Calu3 (cell line): ENCODE results near the gene SOX12. TPM values are rescaled to one million over a fixed set of nuclear protein-coding genes. Genes with fewer than 3 reads are reported as not detected.
A peak's percentile ranks its signal among the peaks of the same experiment; 100 is the strongest.

Source experiments
- BruUV-seq: library from RNA; stranded (reverse); fragments of 400-500 nt; replicated peaks from 2 replicates; lab custom pipeline; 2021; lab: Mats Ljungman, UMichigan
- CTCF ChIA-PET: fragments of 300-600 bp; sonication (Branson Sonifier 250); formaldehyde crosslinking; loops from one replicate; lab custom pipeline; 2022; ENCODE audit warnings: antibody characterized with exemption; lab: Charles Lee
- DNase-seq: peaks from one replicate; pipeline ENCODE4 v3.0.0; 2022
- H3K27ac Mint-ChIP-seq: one replicate; pipeline ENCODE4 v1.8.0; 2022; ENCODE audit warnings: mixed read lengths; ENCODE audit not compliant: unreplicated experiment
- H3K27me3 Mint-ChIP-seq: one replicate; pipeline ENCODE4 v1.8.0; 2022; ENCODE audit warnings: mixed read lengths; ENCODE audit not compliant: unreplicated experiment
- H3K36me3 Mint-ChIP-seq: one replicate; pipeline ENCODE4 v1.8.0; 2022; ENCODE audit warnings: mild to moderate bottlenecking, moderate library complexity, mixed read lengths; ENCODE audit not compliant: insufficient read depth, unreplicated experiment
- H3K4me1 Mint-ChIP-seq: one replicate; pipeline ENCODE4 v1.8.0; 2022; ENCODE audit warnings: mild to moderate bottlenecking, low read depth, mixed read lengths; ENCODE audit not compliant: unreplicated experiment
- H3K4me3 Mint-ChIP-seq: one replicate; pipeline ENCODE4 v1.8.0; 2022; ENCODE audit warnings: mild to moderate bottlenecking, low read depth, moderate library complexity, mixed read lengths; ENCODE audit not compliant: unreplicated experiment
- H3K9me3 Mint-ChIP-seq: one replicate; pipeline ENCODE4 v1.8.0; 2022; ENCODE audit warnings: low read depth, mixed read lengths; ENCODE audit not compliant: unreplicated experiment
- intact Hi-C: fragments of 100-400 bp; cut with micrococcal nuclease; formaldehyde crosslinking; loops from one replicate; pipeline ENCODE4 v1.10.0; 2022; ENCODE audit not compliant: unreplicated experiment
- total RNA-seq: library from RNA; stranded (reverse); gene quantifications from 2 replicates; pipeline ENCODE4 v1.2.3, GENCODE V29; 2022
- TF ChIP-seq, protein P1 (sequence below): fragments of 200-600 bp; IDR thresholded peaks from one replicate; pipeline ENCODE4 v1.8.0; 2022; ENCODE audit warnings: antibody characterized with exemption; ENCODE audit not compliant: unreplicated experiment

SOX12 gene
- total RNA-seq, 1 experiment from 2014 or later, result 13.6 TPM

DNA sequence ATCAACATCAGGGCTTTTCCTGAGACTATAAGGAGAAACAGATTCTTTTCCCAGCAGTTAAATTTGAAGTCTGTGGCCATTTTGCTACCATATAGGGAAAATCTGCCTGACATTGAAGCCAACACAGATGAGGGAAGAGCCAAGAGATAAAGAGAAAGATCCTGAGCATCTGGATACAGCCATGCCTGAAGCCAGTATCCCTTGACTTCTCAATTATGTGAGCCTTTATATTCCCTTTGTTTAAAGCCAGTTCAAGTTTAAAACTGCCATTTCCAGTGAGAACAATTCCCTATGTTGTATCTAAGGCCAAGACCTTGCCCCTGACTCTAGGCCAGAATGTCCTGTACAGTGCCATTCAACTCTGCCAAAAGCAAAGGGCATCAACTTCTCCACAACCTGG is 17.8 kb downstream of the SOX12 start:
- Mint-ChIP-seq H3K4me3 (no peak overlapping the region), H3K27me3 (no peaks in the 10 kb centered on the region), H3K9me3 (peaks cover 10% of the 10 kb centered on the region), H3K36me3 (peaks cover 29% of the 10 kb centered on the region), H3K27ac (peak overlapping the region; percentile 32), H3K4me1 (peaks cover 9% of the 10 kb centered on the region)
- no TSS peak for BruUV-seq
- intact Hi-C loops, result no loop called here
- no peak for DNase-seq
- TF ChIP-seq, protein P1, sequence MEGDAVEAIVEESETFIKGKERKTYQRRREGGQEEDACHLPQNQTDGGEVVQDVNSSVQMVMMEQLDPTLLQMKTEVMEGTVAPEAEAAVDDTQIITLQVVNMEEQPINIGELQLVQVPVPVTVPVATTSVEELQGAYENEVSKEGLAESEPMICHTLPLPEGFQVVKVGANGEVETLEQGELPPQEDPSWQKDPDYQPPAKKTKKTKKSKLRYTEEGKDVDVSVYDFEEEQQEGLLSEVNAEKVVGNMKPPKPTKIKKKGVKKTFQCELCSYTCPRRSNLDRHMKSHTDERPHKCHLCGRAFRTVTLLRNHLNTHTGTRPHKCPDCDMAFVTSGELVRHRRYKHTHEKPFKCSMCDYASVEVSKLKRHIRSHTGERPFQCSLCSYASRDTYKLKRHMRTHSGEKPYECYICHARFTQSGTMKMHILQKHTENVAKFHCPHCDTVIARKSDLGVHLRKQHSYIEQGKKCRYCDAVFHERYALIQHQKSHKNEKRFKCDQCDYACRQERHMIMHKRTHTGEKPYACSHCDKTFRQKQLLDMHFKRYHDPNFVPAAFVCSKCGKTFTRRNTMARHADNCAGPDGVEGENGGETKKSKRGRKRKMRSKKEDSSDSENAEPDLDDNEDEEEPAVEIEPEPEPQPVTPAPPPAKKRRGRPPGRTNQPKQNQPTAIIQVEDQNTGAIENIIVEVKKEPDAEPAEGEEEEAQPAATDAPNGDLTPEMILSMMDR, result no peak
- CTCF ChIA-PET, result no interaction called here

DNA sequence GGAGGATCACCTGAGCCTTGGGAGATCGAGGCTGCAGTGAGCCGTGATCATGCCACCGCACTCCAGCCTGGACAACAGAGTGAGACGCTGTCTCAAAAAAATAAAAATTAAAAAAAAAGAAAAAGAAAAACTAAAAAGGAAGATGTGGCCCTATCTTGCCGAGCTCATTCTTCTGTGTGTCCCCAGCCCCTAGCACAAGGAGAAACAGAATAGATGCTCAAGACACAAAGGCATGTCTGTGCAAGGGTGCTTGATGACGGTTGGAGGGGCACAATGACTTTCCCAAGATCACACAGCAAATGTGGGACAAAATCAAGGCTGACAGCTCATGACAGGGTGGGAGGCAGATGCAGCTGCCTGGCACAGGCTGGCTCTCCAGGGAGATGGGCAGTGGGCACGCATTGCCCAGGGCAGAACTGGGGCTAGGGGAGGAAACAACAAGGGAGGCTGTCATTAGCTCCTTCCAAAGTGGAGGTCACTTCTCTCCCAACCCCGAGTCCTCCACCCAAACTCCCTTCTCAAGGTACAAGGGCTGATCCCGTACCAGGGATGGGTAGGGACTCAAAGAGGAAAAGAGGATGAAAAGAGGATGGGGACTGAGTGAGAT is 20.8 kb downstream of the SOX12 start:
- CTCF ChIA-PET, result interaction anchor here (1.4 kb wide), 1 partner anchor 8 kb away, joined by 3 read pairs; no protein-coding TSS in a partner anchor
- intact Hi-C loops, result no loop called here
- no peak for DNase-seq
- H3K9me3 Mint-ChIP-seq, result peaks cover 8% of the 10 kb centered on the region
- peaks cover 17% of the 10 kb centered on the region for H3K4me1 Mint-ChIP-seq
- TF ChIP-seq, protein P1, result no peak
- no peaks in the 10 kb centered on the region for H3K27me3 Mint-ChIP-seq
- H3K27ac Mint-ChIP-seq, result peak overlapping the region; percentile 30
- peaks cover 35% of the 10 kb centered on the region for H3K36me3 Mint-ChIP-seq
- BruUV-seq, result TSS peak; percentile 25
- peak overlapping the region; percentile 41 for H3K4me3 Mint-ChIP-seq

DNA sequence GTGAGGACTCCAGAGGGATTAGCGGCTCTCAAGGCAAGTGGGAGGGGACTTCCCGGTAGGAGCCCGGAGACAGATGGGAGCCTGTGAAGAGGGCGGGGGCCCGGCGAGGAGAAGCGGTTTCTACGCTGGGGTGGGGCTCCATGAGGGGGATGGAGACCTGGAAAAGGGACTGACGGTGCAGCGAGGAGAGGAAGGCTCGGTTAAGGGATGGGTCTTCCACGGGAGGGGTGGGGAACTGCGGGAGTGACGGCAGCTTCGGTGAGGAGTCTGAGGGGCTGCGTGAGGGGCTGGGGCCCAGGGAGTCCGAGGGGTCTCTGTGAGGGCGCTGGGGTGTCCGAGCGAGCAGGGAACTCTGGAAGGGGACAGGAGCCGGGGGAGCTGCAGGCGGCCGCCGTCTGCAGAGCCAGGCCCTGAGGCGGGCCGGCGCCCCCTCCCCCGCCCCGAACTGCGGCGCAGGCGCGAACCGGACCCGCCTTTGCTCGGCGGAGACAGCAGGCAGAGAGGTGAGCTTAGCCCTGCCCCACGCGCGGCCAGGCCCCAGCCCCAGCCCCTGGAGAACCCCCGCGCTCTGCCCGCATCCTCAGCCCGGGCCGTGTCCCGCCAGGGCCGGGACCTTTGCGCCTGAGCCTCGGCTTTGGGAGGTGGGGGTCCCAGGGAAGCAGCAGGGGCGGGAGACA is 21.4 kb downstream of the SOX12 start, which contains the start of gene NRSN2:
TSS of gene NRSN2 (plus strand) at position 472 of the 677 bp plus-strand sequence. CDS start 2,533 bp downstream, outside the sequence.
- Mint-ChIP-seq H3K27me3 (no peaks in the 10 kb centered on the region), H3K27ac (peak within 1 kb of the TSS; percentile 54), H3K4me3 (peak within 1 kb of the TSS; percentile 83), H3K4me1 (peaks cover 12% of the 10 kb centered on the region), H3K9me3 (peaks cover 5% of the 10 kb centered on the region), H3K36me3 (peaks cover 29% of the 10 kb centered on the region)
- DNase-seq, result no peak
- intact Hi-C loops, result no loop called here
- no TSS peak for BruUV-seq
- TF ChIP-seq, protein P1, result no peak
- CTCF ChIA-PET, result interaction anchor here (1.4 kb wide), 1 partner anchor 8 kb away, joined by 3 read pairs; no protein-coding TSS in a partner anchor

DNA sequence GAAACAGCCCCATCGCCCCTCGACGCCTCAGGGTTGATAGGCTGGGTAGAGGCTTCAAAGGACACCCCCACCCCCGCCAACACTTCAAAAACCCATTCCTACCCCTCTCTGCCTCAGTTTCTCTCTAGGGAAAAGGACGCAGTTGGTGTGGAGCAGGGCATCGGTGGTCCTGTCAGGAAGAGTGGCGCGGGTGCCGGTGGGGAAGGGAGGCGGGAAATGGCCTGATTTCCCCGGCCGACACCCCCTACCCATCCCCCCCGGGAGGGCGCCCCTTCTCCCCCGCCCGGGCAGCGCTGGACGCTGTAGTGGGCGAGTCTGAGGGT is 21.9 kb downstream of the SOX12 start:
- H3K4me3 Mint-ChIP-seq, result peak overlapping the region; percentile 83
- peaks cover 16% of the 10 kb centered on the region for H3K4me1 Mint-ChIP-seq
- no peaks in the 10 kb centered on the region for H3K27me3 Mint-ChIP-seq
- TF ChIP-seq, protein P1, result no peak
- CTCF ChIA-PET, result no interaction called here
- BruUV-seq, result no TSS peak
- H3K9me3 Mint-ChIP-seq, result peaks cover 5% of the 10 kb centered on the region
- peaks cover 26% of the 10 kb centered on the region for H3K36me3 Mint-ChIP-seq
- H3K27ac Mint-ChIP-seq, result no peak overlapping the region
- DNase-seq, result no peak
- intact Hi-C loops, result no loop called here
